Stimulated activated CD4-positive, alpha-beta T cell treated with anti-CD3 and anti-CD28 coated beads, Interleukin-4, amount 100 ng/mL, for 48 hours (primary cell): Measurements from ENCODE around the gene SLC39A6.
"Not testable (repeated sequence)": the region's sequence is repeated elsewhere in the genome, so short reads cannot be mapped to it uniquely, and the experiment has no call there.

Source experiments
- DNase-seq, 2 donors: peaks; one replicate each; pipeline ENCODE4 v3.0.0-alpha.2; 2020; ENCODE audit warnings: low read depth in 2 of 2

The SLC39A6 gene

DNA sequence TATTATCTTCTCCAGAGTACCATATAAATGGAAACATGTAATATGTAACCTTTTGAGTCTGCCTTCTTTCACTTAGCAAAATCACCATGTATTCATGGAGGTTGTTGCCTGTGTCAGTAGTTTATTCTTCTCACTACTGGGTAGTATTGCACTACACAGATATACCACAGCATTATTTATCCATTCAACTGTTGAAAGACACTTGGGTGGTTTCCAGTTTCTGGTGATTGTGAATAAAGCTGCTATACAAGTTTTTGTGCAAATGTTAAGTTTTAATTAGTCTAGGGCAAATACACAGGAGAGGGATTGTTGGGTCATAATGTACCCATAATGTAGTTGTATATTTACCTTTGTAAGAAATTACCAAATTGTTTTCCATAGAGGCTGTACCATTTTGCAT lies 32.2 kb downstream of the SLC39A6 start:
- DNase-seq = no peak

DNA sequence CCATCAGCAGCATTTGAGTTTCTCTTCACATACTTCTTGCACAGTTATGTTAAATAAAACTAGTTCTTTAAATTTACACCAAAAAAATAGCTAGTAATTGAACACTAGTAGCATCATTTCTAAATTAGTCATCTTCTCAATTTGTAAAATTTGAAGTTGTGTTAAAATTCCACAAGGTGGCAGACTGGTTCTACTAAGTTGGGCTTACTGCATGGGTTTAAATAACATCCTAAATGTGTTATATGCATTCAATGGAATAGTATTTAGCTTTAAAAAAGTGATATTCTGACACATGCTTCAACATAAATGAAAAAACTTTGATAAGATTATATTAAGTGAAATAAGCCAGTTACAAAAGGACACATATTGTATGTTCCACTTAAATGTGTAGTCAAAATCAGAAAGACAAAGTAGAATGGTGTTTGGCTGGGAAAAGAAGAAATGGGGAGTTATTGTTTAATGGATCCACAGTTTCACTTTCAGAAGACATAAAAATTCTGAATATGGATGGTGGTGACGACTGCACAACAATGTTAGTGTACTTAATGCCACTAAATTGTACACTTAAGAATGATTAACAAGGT lies 33.1 kb downstream of the SLC39A6 start:
- no peak for DNase-seq

DNA sequence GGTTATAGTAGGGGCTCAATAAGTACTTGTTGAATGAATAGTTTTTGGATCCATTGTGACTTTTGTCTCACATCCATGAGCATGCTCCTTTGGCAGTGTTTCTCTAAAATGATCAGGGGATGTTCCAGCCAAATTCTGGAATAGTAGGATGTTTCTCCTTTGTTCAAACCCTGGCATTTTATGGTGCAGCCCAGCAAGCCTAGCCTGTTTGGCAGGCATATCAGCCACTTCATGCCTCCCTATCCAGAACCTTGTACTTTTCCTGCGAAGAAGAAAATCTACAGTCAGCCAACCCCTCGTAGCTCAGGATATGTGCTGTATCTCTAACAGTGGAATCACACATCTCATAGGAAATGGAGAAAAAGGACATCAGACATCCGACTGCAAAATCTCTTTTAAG lies 34.7 kb downstream of the SLC39A6 start:
- no peak for DNase-seq

DNA sequence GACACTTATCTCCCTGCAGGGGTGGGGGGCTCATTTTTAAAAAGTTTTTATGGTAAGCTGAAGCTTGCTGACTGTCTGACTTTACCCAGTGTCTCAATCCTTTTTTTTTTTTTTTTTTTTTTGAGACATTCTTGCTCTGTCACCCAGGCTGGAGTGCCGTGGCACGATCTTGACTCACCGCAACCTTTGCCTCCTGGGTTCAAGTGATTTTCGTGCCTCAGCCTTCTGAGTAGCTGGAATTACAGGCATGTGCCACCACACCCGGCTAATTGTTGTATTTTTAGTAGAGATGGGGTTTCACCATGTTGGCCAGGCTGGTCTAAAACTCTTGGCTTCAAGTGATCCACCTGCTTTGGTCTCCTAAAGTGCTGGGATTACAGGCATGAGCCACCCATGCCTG lies 37.0 kb downstream of the SLC39A6 start:
- DNase-seq = not testable (repeated sequence)

DNA sequence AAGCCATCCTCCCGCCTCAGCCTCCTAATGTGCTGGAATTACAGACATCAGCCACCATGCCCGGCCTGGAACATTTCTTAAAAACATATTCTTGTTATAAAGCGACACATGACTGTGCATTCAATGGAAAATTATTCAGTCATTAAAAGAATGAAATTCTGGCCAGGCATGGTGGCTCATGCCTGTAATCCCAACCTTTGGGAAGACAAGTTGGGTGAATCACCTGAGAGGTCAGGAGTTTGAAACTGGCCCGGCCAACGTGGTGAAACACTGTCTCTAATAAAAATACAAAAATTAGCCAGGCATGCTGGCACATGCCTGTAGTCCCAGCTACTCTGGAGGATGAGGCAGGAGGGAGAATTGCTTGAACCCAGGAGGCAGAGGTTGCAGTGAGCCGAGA lies 40.1 kb downstream of the SLC39A6 start:
- DNase-seq = no peak

DNA sequence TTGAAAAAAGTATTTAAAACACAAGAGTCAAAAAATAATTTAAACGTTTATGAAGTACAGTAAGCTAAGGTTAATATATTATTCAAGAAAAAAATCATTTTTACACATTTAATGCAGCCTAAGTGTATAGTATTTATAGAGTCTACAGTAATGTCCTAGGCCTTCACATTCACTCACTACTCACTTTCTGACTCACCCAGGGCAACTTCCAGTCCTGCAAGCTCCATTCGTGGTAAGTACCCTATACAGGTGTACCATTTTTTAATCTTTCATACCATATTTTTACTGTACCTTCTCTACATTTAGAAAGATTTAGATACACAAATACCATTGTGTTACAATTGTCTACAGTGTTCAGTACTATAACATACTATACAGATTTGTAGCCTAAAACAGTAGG lies 40.9 kb downstream of the SLC39A6 start:
- DNase-seq = no peak

DNA sequence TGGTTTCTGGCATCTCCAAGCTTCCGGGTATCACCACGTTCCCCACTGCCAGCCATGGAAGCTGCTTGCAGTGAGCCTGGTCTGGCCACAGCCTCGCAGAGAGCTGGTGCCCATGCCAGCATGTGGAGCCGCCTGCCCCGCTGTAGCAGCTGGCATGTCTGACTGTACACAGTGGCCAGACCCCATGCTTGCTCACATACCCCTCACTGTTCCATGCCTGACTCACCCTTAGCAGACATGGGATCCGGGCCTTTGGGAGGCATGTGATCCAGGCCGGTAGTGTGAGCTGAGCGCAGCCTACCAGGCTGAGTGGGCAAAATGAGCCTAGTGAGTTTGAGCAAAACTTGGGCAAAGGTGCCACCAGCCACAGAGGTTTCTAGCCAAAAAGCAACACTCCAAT lies 43.0 kb downstream of the SLC39A6 start:
- DNase-seq = no peak

DNA sequence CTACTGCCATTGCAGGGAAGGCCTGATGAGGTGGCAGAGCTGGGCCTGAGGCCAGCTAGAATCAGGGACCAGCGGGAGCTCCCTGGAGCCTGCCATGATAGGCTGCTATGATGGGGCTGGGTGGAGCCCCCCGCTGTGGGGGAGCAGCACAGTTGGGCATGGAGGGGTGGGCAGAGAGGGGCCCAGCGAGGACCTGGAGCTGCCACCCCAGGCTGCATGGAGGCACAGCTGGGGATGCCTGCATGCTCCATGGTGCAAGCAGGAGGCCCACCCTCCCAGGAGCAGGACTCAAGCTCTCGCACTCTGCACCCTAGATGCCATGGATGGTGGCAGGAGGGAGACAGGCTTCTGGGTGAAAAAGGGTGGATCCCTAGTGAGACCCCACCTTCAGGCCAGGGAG lies 43.9 kb downstream of the SLC39A6 start:
- DNase-seq = no peak

DNA sequence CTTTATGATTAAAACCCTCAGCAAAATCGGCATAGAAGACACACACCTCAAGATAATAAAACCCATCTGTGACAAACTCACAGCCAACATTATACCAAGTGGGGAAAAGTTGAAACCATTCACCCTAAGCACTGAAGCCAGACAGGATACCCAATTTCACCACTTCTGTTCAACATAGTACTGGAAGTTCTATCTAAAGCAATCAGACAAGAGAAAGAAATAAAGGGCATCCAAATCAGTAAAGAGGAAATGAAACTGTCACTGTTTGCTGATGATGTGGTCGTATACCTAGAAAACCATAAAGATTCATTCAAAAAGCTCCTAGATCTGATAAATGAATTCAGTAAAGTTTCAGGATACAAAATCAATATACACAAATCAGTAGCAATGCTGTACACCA lies 45.4 kb downstream of the SLC39A6 start:
- DNase-seq = no peak

DNA sequence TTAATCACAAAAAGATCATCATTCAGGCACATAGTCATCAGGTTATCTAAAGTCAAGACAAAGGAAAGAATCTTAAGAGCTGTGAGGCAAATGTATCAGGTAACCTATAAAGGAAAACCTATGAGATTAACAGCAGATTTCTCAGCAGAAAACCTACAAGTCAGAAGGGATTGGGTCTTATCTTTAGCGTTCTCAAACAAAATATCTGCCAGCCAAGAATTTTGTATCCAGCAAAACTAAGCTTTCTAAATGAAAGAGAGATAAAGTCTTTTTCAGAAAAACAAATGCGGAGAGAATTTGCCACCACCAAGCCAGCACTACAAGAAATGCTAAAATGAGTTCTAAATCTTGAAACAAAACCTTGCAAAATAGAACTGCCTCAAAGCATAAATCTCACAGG lies 48.0 kb downstream of the SLC39A6 start:
- DNase-seq = not testable (repeated sequence)

DNA sequence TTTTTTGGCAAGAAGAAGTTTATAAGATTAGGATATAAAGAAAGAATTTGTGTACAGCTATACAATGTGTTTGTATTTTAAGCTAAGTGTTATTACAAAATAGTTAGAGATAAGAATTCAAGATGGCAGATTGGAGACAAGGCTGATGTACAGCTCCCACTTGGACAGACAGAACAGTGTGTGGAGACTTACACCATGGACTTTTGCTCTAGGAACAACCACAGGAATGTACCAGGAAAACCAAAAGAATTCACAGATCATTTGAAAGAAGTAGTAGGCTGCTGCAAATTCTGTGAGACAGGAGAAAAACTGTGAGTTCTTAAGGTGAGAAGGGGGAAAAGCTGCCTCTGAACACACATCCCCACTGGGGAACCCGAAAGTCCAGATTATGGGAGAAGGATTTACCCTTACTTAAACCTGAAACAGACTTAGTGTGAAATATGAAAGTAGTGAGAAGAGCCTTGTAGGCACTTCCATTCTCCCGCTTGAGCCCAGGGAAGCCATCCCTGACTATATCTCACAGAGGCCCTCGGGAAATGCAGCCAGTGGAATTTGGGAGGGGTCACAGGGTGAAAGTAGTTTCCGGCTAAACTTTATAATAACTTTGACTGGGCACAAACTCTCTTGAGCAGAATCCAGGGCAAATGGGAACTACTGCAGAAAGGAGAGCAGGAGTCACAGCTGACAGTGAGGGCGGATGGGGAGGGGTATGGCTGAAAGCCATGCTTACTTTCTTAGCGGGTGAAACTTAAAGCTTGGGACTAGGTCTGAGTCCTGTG lies 50.2 kb downstream of the SLC39A6 start:
- DNase-seq = no peak

DNA sequence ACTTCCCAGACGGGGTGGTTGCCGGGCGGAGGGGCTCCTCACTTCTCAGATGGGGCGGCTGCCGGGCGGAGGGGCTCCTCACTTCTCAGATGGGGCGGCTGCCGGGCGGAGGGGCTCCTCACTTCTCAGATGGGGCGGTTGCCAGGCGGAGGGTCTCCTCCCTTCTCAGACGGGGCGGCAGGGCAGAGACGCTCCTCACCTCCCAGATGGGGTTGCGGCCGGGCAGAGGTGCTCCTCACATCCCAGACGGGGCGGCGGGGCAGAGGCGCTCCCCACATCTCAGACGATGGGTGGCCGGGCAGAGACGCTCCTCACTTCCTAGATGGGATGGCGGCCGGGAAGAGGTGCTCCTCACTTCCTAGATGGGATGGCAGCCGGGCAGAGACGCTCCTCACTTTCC lies 51.4 kb downstream of the SLC39A6 start:
- not testable (repeated sequence) for DNase-seq

DNA sequence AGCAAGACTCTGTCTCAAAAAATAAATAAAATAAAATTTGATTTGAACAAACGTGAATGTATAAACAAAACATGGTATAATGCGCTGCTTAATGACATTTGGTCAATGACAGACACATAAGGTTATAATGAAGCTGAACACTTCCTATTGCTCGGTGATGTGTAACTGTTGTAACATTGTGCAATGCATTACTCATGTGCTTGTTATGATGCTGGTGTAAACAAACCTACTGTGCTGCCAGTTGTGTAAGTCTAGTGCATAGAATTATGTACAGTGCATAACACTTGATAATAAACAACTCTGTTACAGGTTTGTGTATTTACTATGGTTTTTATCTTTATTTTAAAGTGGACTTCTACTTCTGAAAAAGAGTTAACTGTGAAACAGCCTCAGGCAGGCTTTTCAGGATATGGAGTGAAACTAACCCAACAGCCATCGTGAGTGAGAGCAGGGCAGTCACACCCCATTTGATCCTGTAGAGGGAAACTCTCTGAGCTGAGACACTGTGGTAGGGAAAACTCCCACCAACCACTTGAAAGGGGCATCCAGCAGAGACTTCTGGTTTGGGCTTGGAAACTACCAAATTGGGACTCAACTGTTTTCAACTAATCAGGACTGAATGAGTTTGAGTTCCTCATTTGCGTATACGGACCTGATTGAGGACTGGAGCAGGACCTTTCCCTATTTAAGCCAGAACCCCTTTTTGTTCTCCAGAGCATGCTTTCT lies 53.1 kb downstream of the SLC39A6 start:
- no peak for DNase-seq

DNA sequence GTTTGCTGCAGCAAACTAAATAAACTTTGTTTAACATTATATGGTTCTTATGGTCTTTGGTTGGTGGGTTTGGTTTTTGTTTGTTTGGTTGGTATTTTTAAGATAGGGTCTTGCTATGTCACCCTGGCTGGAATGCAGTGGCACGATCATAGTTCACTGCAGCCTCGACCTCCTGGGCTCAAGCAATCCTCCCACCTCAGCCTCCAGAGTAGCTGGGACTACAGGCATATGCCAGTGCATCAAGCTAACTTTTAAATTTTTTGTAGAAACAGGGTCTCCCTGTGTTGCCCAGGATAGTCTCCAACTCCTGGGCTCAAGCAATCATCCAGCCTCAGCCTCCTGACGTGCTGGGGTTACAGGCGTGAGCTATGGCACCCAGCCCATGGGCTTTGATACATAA lies 54.7 kb downstream of the SLC39A6 start:
- DNase-seq = no peak

DNA sequence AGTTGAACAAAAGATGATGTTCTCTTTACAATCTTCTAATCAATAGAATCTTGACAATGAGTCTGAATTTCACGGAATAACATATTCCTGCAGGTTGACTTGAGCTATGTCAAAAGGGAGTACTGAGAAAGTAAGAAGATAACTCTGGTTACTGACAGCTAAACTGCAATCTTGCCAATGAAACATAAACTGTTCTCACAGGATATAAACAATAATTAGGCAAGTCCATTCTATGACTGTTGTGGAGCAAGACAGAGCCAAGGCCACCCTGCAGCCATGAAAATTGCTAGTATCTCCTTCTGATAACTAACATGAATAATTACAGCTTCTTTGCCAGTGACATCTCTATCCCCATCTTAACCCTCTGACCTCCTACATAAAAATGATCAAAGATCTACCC lies 55.5 kb downstream of the SLC39A6 start:
- no peak for DNase-seq

DNA sequence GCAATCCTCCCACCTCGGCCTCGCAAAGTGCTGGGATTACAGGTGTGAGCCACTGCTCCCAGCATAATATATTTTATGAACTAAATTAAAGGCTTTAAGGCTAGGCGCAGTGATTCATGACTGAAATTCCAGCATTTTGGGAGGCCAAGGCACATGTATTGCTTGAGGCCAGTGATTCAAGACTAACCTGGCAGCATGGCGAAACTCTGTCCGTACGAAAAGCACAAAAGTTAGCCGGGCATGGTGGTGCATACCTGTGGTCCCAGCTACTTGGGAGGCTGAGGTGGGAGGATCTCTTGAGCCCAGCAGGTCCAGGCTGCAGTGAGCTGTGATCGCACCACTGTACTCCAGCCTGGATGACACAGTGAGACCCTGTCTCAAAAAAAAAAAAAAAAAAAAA lies 56.7 kb downstream of the SLC39A6 start:
- DNase-seq = not testable (repeated sequence)

DNA sequence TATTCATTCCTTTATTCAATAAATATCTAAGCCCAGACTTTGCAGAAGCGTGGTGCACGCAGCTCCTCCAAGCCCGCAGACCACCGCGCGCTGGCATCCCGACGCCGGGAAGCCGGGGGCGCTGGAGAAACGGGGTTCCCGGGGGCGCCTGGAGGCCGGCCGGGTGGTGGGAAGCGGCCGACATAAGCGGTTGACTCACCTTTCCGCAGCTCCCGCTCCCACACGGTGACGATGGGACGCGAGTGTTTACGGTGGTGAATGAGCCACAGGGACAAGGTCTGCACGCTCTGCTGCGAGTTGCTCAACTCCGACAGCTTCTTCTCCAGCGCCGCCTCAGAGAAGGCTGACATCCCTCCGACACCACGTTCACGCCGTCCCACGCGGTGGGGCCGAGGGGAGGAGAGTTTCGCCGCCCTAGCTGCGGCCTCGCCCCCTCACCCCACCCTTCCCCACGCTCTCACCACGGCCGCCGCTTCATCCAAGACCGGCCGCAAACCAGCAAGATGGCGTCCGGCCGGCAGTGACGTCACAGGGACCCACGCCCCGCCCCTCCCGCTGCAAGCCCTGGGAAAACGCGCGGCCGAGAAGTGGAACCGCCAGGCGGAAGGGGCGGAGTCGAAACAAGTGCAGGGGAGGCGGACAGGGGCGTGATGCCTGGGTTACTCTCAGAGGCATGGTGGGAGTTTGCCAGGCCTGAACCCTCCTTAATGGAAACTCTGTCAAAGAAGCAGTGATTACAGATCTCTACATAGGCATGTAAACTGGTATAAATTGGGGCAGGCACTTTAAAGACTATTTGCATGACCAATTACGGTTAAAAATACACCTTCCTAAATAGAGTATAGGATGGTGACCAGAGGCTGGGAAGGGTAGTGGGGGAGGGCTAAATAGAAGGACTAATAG lies 61.8 kb downstream of the SLC39A6 start, which contains the start of gene RPRD1A:
Gene RPRD1A (minus strand): TSS at position 505 of the 903 bp plus-strand sequence. CDS start 155 bp downstream, at position 350.
- peak; percentile 96 to 98 for DNase-seq

DNA sequence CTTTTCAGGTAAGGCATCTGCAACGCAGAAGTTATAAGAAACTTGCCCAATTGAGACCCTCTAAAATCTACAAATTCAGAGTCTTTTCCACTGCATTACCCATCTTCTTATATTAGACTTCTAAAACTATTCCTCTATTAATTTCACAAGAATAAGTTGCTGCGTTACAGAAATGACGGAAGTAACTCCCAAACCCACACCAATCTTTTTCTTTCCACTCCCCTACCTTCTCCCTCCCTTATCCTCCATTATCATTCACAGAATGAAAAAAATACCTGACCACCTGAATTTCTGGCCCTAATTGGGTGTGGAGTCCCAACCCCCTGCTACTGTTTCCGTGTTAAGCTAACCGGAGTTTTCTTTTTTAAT lies 62.5 kb downstream of the SLC39A6 start:
- no peak for DNase-seq

DNA sequence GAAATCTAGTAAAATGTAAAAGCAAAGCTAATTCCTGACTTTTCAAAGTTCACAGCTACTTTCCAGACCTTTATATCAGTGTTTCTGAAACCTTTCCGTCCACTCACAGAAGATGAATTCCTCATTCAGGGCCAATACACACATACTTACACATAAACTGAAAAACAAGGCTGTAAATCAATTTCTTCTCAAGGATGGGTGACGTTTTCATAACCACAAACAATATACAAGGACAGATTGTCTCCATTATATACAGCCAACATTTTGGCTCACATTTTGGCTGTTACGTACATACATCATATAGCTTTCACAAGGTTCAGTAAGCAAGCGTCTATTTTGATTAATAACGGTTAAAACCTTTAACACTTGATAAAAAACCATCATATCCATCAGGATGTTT lies 63.1 kb downstream of the SLC39A6 start:
- DNase-seq = no peak

DNA sequence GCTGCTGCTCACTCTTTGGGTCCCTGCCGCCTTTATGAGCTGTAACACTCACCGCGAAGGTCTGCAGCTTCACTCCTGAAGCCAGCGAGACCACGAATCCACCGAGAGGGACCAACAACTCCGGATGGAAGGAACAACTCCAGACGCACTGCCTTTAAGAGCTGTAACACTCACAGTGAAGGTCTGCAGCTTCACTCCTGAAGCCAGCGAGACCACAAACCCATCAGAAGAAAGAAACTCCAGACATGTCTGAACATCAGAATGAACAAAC lies 64.4 kb downstream of the SLC39A6 start:
- DNase-seq = not testable (repeated sequence)

DNA sequence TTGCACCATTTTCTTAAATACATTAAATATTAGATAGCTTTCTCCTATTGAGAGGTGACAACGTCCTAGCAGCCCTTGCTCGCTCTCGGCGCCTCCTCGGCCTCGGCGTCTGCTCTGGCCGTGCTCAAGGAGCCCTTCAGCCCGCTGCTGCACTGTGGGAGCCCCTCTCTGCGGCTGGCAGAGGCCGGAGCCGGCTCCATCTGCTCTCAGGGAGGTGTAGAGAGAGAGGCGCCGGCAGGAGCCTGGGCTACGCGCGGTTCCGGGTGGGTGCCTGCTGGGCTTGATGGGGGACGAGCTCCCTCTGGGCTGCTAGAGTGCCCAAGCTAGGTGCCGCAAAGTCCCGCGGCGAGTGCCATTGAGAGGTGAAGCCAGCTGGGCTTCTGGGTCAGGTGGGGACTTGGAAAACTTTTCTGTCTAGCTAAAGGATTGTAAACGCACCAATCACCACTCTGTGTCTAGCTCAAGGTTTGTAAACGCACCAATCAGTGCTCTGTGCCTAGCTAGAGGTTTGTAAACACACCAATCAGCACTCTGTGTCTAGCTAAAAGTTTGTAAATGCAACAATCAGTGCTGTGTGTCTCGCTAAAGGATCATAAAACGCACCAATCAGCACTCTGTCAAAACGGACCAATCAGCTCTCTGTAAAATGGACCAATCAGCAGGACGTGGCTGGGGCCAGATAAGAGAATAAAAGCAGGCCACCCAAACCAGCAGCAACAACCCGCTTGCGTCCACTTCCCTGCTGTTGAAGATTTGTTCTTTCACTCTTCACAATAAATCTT lies 64.9 kb downstream of the SLC39A6 start:
- DNase-seq = no peak
